PC-3 (cell line): Measurements from ENCODE around the gene CNTN1. TPM values are rescaled to one million over a fixed set of nuclear protein-coding genes. Genes with fewer than 3 reads are reported as not detected.

ENCODE experiments used
- ATAC-seq: fragments of 200-7000 bp; cut with Tn5 transposase; 2 replicates; pipeline ENCODE4 v1.9.1; 2020; ENCODE audit warnings: mild to moderate bottlenecking, moderate library complexity
- BruUV-seq: library from RNA; stranded (reverse); fragments of 400-500 nt; replicated peaks from 2 replicates; lab custom pipeline; 2021; lab: Mats Ljungman, UMichigan
- CTCF ChIA-PET: fragments of 300-600 bp; sonication (Branson Sonifier 250); formaldehyde crosslinking; loops from one replicate; lab custom pipeline; 2022; ENCODE audit warnings: antibody characterized with exemption; lab: Charles Lee
- POLR2A ChIA-PET: fragments of 300-600 bp; sonication (Branson Sonifier 250); formaldehyde crosslinking; loops from one replicate; lab custom pipeline; 2022; ENCODE audit warnings: antibody characterized with exemption; ENCODE audit not compliant: unreplicated experiment; lab: Charles Lee
- DNase-seq: peaks from one replicate; pipeline ENCODE4 v3.0.0-alpha.2; 2015
- H2AFZ ChIP-seq: fragments of 300-600 bp; sonication (generic); 2 replicates; pipeline ENCODE4 v1.6.0; 2016; ENCODE audit warnings: antibody characterized with exemption, low read length
- H3F3A ChIP-seq: fragments of 300-600 bp; sonication (generic); one replicate; pipeline ENCODE4 v1.6.0; 2017; ENCODE audit warnings: antibody characterized with exemption, low read length, control low read depth, mild to moderate bottlenecking; ENCODE audit not compliant: unreplicated experiment
- H3K27ac ChIP-seq: fragments of 300-600 bp; sonication (generic); 2 replicates; pipeline ENCODE4 v1.5.1; 2016; ENCODE audit warnings: mild to moderate bottlenecking, low read length
- H3K27me3 ChIP-seq: fragments of 300-600 bp; sonication (generic); 2 replicates; pipeline ENCODE4 v1.6.1; 2016; ENCODE audit warnings: low read length, mixed read lengths
- H3K36me3 ChIP-seq: fragments of 300-600 bp; sonication (generic); 2 replicates; pipeline ENCODE4 v1.6.1; 2016; ENCODE audit warnings: low read depth, mixed run types, low read length, mixed read lengths
- H3K4me1 ChIP-seq: fragments of 300-600 bp; sonication (generic); 2 replicates; pipeline ENCODE4 v1.5.1; 2016; ENCODE audit warnings: low read length; ENCODE audit not compliant: insufficient read depth
- H3K4me2 ChIP-seq: fragments of 300-600 bp; sonication (generic); 2 replicates; pipeline ENCODE4 v1.6.0; 2016; ENCODE audit warnings: low read length
- H3K4me3 ChIP-seq: fragments of 300-600 bp; sonication (generic); 2 replicates; pipeline ENCODE4 v1.5.1; 2016; ENCODE audit warnings: mild to moderate bottlenecking, low read length, mixed read lengths
- H3K79me2 ChIP-seq: fragments of 300-600 bp; sonication (generic); 2 replicates; pipeline ENCODE4 v1.6.1; 2017; ENCODE audit warnings: low read length, mixed read lengths
- H3K9ac ChIP-seq: fragments of 300-600 bp; sonication (generic); 2 replicates; pipeline ENCODE4 v1.6.0; 2016; ENCODE audit warnings: mild to moderate bottlenecking, low read length
- H3K9me2 ChIP-seq: fragments of 300-600 bp; sonication (generic); replicated peaks from 2 replicates; pipeline ENCODE4 v1.6.1; 2016; ENCODE audit warnings: mixed run types, low read length, mixed read lengths
- H3K9me3 ChIP-seq: fragments of 300-600 bp; sonication (generic); 2 replicates; pipeline ENCODE4 v1.6.1; 2016; ENCODE audit warnings: low read length, mixed read lengths
- H4K20me1 ChIP-seq: fragments of 300-600 bp; sonication (generic); 2 replicates; pipeline ENCODE4 v1.6.1; 2016; ENCODE audit warnings: low read length, mixed read lengths
- CTCF ChIP-seq: fragments of 300-600 bp; sonication (generic); conservative IDR thresholded peaks from 2 replicates; pipeline ENCODE4 v1.5.1; 2017; ENCODE audit warnings: antibody characterized with exemption, low read depth, mild to moderate bottlenecking, low read length
- EZH2 ChIP-seq: fragments of 300-600 bp; sonication (generic); IDR thresholded peaks from one replicate; pipeline ENCODE4 v1.6.1; 2017; ENCODE audit warnings: antibody characterized with exemption, mild to moderate bottlenecking, low read length; ENCODE audit not compliant: unreplicated experiment
- EZH2phosphoT487 ChIP-seq: fragments of 300-600 bp; sonication (generic); IDR thresholded peaks from 2 replicates; pipeline ENCODE4 v1.6.1; 2018; ENCODE audit warnings: mild to moderate bottlenecking, antibody characterized with exemption, low read length, borderline replicate concordance
- intact Hi-C: fragments of 100-400 bp; cut with micrococcal nuclease; formaldehyde crosslinking; loops from 2 replicates; pipeline ENCODE4 v1.9.0; 2023
- total RNA-seq: library from RNA; depleted of rRNA; stranded (reverse); fragments of >200 nt; gene quantifications from 2 replicates; pipeline ENCODE4 v1.2.3, GENCODE V29; 2014

The CNTN1 gene
- total RNA-seq, 1 experiment from 2014 or later = not detected

GRCh38 chr12:40643976-40644375 lies 48.3 kb upstream of the CNTN1 start:
- intact Hi-C loops = no loop called here
- ChIA-PET POLR2A (no interaction called here), CTCF (no interaction called here)
- Histone ChIP-seq H3K4me3 (no peak overlapping the region), H3K4me1 (no peaks in the 10 kb centered on the region), H3K9me2 (no peaks in the 10 kb centered on the region), H3K79me2 (no peaks in the 10 kb centered on the region), H4K20me1 (no peaks in the 10 kb centered on the region), H2AFZ (no peak overlapping the region), H3K9me3 (no peaks in the 10 kb centered on the region), H3F3A (no peaks in the 10 kb centered on the region), H3K9ac (no peak overlapping the region), H3K4me2 (no peak overlapping the region), H3K27me3 (no peaks in the 10 kb centered on the region), H3K36me3 (no peaks in the 10 kb centered on the region), H3K27ac (no peak overlapping the region)
- BruUV-seq = no TSS peak
- DNase-seq (no peak), ATAC-seq (no peak)
- TF ChIP-seq EZH2phosphoT487 = no peak
- TF ChIP-seq EZH2 = no peak
- TF ChIP-seq CTCF = no peak

GRCh38 chr12:40644708-40645107 lies 47.5 kb upstream of the CNTN1 start:
- no peak for TF ChIP-seq EZH2
- TF ChIP-seq CTCF = no peak
- TF ChIP-seq EZH2phosphoT487 = no peak
- Histone ChIP-seq H3K9ac (no peak overlapping the region), H3K4me2 (no peak overlapping the region), H3K9me3 (no peaks in the 10 kb centered on the region), H3K4me3 (no peak overlapping the region), H3F3A (no peaks in the 10 kb centered on the region), H3K36me3 (no peaks in the 10 kb centered on the region), H3K27ac (no peak overlapping the region), H3K9me2 (no peaks in the 10 kb centered on the region), H3K79me2 (no peaks in the 10 kb centered on the region), H3K27me3 (no peaks in the 10 kb centered on the region), H3K4me1 (no peaks in the 10 kb centered on the region), H2AFZ (no peak overlapping the region), H4K20me1 (no peaks in the 10 kb centered on the region)
- POLR2A ChIA-PET = no interaction called here
- intact Hi-C loops = no loop called here
- ATAC-seq = no peak
- CTCF ChIA-PET = no interaction called here
- no TSS peak for BruUV-seq
- no peak for DNase-seq

GRCh38 chr12:40645361-40645760 lies 46.9 kb upstream of the CNTN1 start:
- intact Hi-C loops = no loop called here
- H2AFZ ChIP-seq = no peak overlapping the region
- ChIA-PET CTCF (no interaction called here), POLR2A (no interaction called here)
- H3K4me1 ChIP-seq = no peaks in the 10 kb centered on the region
- BruUV-seq = no TSS peak
- H3K9me3 ChIP-seq = no peaks in the 10 kb centered on the region
- TF ChIP-seq CTCF (no peak), EZH2phosphoT487 (no peak), EZH2 (no peak)
- H3K27me3 ChIP-seq = no peaks in the 10 kb centered on the region
- H3K4me3 ChIP-seq = no peak overlapping the region
- no peaks in the 10 kb centered on the region for H3K79me2 ChIP-seq
- no peaks in the 10 kb centered on the region for H3K36me3 ChIP-seq
- no peak overlapping the region for H3K27ac ChIP-seq
- H3K9ac ChIP-seq = no peak overlapping the region
- no peaks in the 10 kb centered on the region for H3F3A ChIP-seq
- no peak overlapping the region for H3K4me2 ChIP-seq
- no peak for DNase-seq
- no peak for ATAC-seq
- H4K20me1 ChIP-seq = no peaks in the 10 kb centered on the region
- H3K9me2 ChIP-seq = no peaks in the 10 kb centered on the region
